WTC11 (cell line): ENCODE data around the gene ZFY. TPM values are rescaled to one million over a fixed set of nuclear protein-coding genes. Genes with fewer than 3 reads are reported as not detected.

ENCODE experiments used
- ATAC-seq: fragments of 200-7000 bp; cut with Tn5 transposase; 2 replicates; pipeline ENCODE4 v1.10.0; 2021; ENCODE audit warnings: mild to moderate bottlenecking, moderate library complexity
- CTCF ChIA-PET: fragments of 300-600 bp; sonication (Branson Sonifier 250); formaldehyde crosslinking; loops from one replicate; lab custom pipeline; 2021; ENCODE audit warnings: antibody characterized with exemption; lab: Charles Lee
- POLR2A ChIA-PET: fragments of 350-600 bp; sonication (Branson Sonifier 250); formaldehyde crosslinking; loops from one replicate; lab custom pipeline; 2021; ENCODE audit warnings: antibody characterized with exemption; lab: Charles Lee
- DNase-seq: peaks from one replicate; pipeline ENCODE4 v3.0.0; 2021; ENCODE audit warnings: low spot score
- H3K27ac Mint-ChIP-seq: 2 replicates; pipeline ENCODE4 v1.8.0; 2021; ENCODE audit warnings: mixed read lengths
- H3K27me3 Mint-ChIP-seq: 2 replicates; pipeline ENCODE4 v1.8.0; 2021; ENCODE audit warnings: low read depth, mild to moderate bottlenecking, moderate library complexity, mixed read lengths
- H3K36me3 Mint-ChIP-seq: 2 replicates; pipeline ENCODE4 v1.8.0; 2021; ENCODE audit warnings: mixed read lengths
- H3K4me1 Mint-ChIP-seq: 2 replicates; pipeline ENCODE4 v1.8.0; 2022; ENCODE audit warnings: mixed read lengths
- H3K4me3 Mint-ChIP-seq: 2 replicates; pipeline ENCODE4 v1.8.0; 2021; ENCODE audit warnings: mild to moderate bottlenecking, moderate library complexity, mixed read lengths
- H3K9me3 Mint-ChIP-seq: 2 replicates; pipeline ENCODE4 v1.8.0; 2021; ENCODE audit warnings: mixed read lengths
- CBFB ChIP-seq: sonication (generic); formaldehyde crosslinking; IDR thresholded peaks from 2 replicates; pipeline ENCODE4 v1.8.1; 2022; ENCODE audit warnings: mild to moderate bottlenecking, low read depth, missing genetic modification reagents
- ESRRA ChIP-seq: sonication (generic); formaldehyde crosslinking; IDR thresholded peaks from 2 replicates; pipeline ENCODE4 v1.8.1; 2022; ENCODE audit warnings: mild to moderate bottlenecking, missing genetic modification reagents, borderline replicate concordance
- FOXJ3 ChIP-seq: sonication (generic); formaldehyde crosslinking; IDR thresholded peaks from 2 replicates; pipeline ENCODE4 v1.9.0; 2021; ENCODE audit warnings: missing genetic modification reagents, mild to moderate bottlenecking, borderline replicate concordance
- SMAD3 ChIP-seq: sonication (generic); formaldehyde crosslinking; IDR thresholded peaks from 2 replicates; pipeline ENCODE4 v1.8.0; 2022; ENCODE audit warnings: missing genetic modification reagents, mild to moderate bottlenecking, borderline replicate concordance
- SOX15 ChIP-seq: fragments of 250-450 bp; sonication (Bioruptor Pico); IDR thresholded peaks from 2 replicates; pipeline ENCODE4 v1.9.0; 2021; ENCODE audit warnings: mild to moderate bottlenecking
- TCF7 ChIP-seq: sonication (generic); formaldehyde crosslinking; IDR thresholded peaks from 2 replicates; pipeline ENCODE4 v1.8.0; 2022; ENCODE audit warnings: mild to moderate bottlenecking, low read depth, missing genetic modification reagents, moderate library complexity
- TEAD1 ChIP-seq: sonication (generic); formaldehyde crosslinking; IDR thresholded peaks from 2 replicates; pipeline ENCODE4 v1.8.0; 2022; ENCODE audit warnings: mild to moderate bottlenecking, missing genetic modification reagents
- ZNF671 ChIP-seq: fragments of 250-450 bp; sonication (Bioruptor Pico); IDR thresholded peaks from 2 replicates; pipeline ENCODE4 v1.8.0; 2021; ENCODE audit warnings: mild to moderate bottlenecking
- total RNA-seq: library from RNA; stranded (reverse); gene quantifications from 3 replicates; pipeline ENCODE4 v1.2.3, GENCODE V29; 2021
- TF ChIP-seq, protein P1 (sequence below): sonication (generic); formaldehyde crosslinking; IDR thresholded peaks from 2 replicates; pipeline ENCODE4 v1.8.0; 2023; ENCODE audit warnings: mild to moderate bottlenecking, missing genetic modification reagents
- TF ChIP-seq, protein P2 (sequence below): sonication (generic); formaldehyde crosslinking; IDR thresholded peaks from 2 replicates; pipeline ENCODE4 v1.8.1; 2023; ENCODE audit warnings: mild to moderate bottlenecking, moderate library complexity, missing genetic modification reagents
- TF ChIP-seq, protein P3 (sequence below): sonication (generic); formaldehyde crosslinking; IDR thresholded peaks from 2 replicates; pipeline ENCODE4 v1.8.1; 2023; ENCODE audit warnings: mild to moderate bottlenecking, missing genetic modification reagents, moderate library complexity
- TF ChIP-seq, protein P4 (sequence below): sonication (generic); formaldehyde crosslinking; IDR thresholded peaks from 2 replicates; pipeline ENCODE4 v1.8.1; 2023; ENCODE audit warnings: mild to moderate bottlenecking, missing genetic modification reagents, borderline replicate concordance
- TF ChIP-seq, protein P5 (sequence below): sonication (generic); formaldehyde crosslinking; IDR thresholded peaks from 2 replicates; pipeline ENCODE4 v1.8.0; 2023; ENCODE audit warnings: missing genetic modification reagents, mild to moderate bottlenecking, borderline replicate concordance
- TF ChIP-seq, protein P6 (sequence below): sonication (generic); formaldehyde crosslinking; IDR thresholded peaks from 2 replicates; pipeline ENCODE4 v1.8.1; 2022; ENCODE audit warnings: low read depth, missing genetic modification reagents, borderline replicate concordance
- TF ChIP-seq, protein P7 (sequence below): sonication (generic); formaldehyde crosslinking; IDR thresholded peaks from 2 replicates; pipeline ENCODE4 v1.8.0; 2022; ENCODE audit warnings: mild to moderate bottlenecking, missing genetic modification reagents
- TF ChIP-seq, protein P8 (sequence below): sonication (generic); formaldehyde crosslinking; IDR thresholded peaks from 2 replicates; pipeline ENCODE4 v1.8.1; 2022; ENCODE audit warnings: missing genetic modification reagents, borderline replicate concordance

Gene ZFY
- total RNA-seq, 1 experiment from 2014 or later, result 6.0 TPM

DNA sequence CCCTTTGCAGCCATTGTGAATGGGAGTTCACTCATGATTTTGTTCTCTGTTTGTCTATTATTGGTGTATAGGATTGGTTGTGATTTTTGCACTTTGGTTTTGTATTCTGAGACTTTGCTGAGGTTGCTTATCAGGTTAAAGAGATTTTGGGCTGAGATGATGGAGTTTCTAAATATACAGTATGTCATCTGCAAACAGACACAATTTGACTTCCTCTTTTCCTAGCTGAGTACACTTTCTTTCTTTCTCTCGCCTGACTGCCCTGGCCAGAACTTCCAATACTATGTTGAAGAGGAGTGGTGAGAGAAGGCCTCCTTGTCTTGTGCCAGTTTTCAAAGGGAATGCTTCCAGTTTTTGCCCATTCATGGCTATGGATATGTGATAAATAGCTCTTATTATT lies 81.4 kb downstream of the ZFY start (continued):
- TF ChIP-seq, protein P1, sequence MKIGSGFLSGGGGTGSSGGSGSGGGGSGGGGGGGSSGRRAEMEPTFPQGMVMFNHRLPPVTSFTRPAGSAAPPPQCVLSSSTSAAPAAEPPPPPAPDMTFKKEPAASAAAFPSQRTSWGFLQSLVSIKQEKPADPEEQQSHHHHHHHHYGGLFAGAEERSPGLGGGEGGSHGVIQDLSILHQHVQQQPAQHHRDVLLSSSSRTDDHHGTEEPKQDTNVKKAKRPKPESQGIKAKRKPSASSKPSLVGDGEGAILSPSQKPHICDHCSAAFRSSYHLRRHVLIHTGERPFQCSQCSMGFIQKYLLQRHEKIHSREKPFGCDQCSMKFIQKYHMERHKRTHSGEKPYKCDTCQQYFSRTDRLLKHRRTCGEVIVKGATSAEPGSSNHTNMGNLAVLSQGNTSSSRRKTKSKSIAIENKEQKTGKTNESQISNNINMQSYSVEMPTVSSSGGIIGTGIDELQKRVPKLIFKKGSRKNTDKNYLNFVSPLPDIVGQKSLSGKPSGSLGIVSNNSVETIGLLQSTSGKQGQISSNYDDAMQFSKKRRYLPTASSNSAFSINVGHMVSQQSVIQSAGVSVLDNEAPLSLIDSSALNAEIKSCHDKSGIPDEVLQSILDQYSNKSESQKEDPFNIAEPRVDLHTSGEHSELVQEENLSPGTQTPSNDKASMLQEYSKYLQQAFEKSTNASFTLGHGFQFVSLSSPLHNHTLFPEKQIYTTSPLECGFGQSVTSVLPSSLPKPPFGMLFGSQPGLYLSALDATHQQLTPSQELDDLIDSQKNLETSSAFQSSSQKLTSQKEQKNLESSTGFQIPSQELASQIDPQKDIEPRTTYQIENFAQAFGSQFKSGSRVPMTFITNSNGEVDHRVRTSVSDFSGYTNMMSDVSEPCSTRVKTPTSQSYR, result no peak
- TF ChIP-seq, protein P2, sequence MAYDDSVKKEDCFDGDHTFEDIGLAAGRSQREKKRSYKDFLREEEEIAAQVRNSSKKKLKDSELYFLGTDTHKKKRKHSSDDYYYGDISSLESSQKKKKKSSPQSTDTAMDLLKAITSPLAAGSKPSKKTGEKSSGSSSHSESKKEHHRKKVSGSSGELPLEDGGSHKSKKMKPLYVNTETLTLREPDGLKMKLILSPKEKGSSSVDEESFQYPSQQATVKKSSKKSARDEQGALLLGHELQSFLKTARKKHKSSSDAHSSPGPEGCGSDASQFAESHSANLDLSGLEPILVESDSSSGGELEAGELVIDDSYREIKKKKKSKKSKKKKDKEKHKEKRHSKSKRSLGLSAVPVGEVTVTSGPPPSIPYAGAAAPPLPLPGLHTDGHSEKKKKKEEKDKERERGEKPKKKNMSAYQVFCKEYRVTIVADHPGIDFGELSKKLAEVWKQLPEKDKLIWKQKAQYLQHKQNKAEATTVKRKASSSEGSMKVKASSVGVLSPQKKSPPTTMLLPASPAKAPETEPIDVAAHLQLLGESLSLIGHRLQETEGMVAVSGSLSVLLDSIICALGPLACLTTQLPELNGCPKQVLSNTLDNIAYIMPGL, result no peak
- TF ChIP-seq TCF7 (no peak), TEAD1 (CRISPR knock-in tag) (no peak), ZNF671 (CRISPR knock-in tag) (no peak), ESRRA (CRISPR knock-in tag) (no peak), SOX15 (CRISPR knock-in tag) (no peak), SMAD3 (no peak), FOXJ3 (no peak)
- TF ChIP-seq, protein P3, sequence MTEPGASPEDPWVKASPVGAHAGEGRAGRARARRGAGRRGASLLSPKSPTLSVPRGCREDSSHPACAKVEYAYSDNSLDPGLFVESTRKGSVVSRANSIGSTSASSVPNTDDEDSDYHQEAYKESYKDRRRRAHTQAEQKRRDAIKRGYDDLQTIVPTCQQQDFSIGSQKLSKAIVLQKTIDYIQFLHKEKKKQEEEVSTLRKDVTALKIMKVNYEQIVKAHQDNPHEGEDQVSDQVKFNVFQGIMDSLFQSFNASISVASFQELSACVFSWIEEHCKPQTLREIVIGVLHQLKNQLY (CRISPR knock-in tag), result no peak
- TF ChIP-seq, protein P4, sequence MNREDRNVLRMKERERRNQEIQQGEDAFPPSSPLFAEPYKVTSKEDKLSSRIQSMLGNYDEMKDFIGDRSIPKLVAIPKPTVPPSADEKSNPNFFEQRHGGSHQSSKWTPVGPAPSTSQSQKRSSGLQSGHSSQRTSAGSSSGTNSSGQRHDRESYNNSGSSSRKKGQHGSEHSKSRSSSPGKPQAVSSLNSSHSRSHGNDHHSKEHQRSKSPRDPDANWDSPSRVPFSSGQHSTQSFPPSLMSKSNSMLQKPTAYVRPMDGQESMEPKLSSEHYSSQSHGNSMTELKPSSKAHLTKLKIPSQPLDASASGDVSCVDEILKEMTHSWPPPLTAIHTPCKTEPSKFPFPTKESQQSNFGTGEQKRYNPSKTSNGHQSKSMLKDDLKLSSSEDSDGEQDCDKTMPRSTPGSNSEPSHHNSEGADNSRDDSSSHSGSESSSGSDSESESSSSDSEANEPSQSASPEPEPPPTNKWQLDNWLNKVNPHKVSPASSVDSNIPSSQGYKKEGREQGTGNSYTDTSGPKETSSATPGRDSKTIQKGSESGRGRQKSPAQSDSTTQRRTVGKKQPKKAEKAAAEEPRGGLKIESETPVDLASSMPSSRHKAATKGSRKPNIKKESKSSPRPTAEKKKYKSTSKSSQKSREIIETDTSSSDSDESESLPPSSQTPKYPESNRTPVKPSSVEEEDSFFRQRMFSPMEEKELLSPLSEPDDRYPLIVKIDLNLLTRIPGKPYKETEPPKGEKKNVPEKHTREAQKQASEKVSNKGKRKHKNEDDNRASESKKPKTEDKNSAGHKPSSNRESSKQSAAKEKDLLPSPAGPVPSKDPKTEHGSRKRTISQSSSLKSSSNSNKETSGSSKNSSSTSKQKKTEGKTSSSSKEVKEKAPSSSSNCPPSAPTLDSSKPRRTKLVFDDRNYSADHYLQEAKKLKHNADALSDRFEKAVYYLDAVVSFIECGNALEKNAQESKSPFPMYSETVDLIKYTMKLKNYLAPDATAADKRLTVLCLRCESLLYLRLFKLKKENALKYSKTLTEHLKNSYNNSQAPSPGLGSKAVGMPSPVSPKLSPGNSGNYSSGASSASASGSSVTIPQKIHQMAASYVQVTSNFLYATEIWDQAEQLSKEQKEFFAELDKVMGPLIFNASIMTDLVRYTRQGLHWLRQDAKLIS (CRISPR knock-in tag), result no peak
- TF ChIP-seq, protein P5, sequence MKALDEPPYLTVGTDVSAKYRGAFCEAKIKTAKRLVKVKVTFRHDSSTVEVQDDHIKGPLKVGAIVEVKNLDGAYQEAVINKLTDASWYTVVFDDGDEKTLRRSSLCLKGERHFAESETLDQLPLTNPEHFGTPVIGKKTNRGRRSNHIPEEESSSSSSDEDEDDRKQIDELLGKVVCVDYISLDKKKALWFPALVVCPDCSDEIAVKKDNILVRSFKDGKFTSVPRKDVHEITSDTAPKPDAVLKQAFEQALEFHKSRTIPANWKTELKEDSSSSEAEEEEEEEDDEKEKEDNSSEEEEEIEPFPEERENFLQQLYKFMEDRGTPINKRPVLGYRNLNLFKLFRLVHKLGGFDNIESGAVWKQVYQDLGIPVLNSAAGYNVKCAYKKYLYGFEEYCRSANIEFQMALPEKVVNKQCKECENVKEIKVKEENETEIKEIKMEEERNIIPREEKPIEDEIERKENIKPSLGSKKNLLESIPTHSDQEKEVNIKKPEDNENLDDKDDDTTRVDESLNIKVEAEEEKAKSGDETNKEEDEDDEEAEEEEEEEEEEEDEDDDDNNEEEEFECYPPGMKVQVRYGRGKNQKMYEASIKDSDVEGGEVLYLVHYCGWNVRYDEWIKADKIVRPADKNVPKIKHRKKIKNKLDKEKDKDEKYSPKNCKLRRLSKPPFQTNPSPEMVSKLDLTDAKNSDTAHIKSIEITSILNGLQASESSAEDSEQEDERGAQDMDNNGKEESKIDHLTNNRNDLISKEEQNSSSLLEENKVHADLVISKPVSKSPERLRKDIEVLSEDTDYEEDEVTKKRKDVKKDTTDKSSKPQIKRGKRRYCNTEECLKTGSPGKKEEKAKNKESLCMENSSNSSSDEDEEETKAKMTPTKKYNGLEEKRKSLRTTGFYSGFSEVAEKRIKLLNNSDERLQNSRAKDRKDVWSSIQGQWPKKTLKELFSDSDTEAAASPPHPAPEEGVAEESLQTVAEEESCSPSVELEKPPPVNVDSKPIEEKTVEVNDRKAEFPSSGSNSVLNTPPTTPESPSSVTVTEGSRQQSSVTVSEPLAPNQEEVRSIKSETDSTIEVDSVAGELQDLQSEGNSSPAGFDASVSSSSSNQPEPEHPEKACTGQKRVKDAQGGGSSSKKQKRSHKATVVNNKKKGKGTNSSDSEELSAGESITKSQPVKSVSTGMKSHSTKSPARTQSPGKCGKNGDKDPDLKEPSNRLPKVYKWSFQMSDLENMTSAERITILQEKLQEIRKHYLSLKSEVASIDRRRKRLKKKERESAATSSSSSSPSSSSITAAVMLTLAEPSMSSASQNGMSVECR (CRISPR knock-in tag), result no peak
- TF ChIP-seq, all 79 proteins: peak for 0

DNA sequence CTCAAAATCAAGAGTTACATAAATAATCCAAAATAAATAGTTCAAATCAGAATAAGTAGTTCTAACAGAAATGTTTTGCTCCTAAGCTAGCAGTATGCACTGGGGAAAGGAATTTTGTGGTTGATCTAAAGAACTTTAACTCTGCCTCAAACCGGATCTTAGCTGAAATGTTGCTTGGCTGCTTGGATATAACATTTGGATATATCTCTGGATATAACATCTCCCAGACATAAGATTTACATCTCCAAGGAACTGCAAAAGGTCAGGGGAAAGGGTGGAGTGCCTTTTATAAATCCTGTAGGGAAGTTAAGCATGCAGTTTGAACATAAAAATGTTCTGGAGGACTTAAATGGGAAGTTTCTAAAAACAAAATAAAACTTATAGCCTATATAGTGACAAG lies 83.4 kb downstream of the ZFY start:
- Mint-ChIP-seq H3K36me3 (no peaks in the 10 kb centered on the region), H3K4me3 (no peak overlapping the region)
- TF ChIP-seq CBFB (CRISPR knock-in tag) (no peak), SMAD3 (no peak), ESRRA (CRISPR knock-in tag) (no peak)
- TF ChIP-seq, protein P6, sequence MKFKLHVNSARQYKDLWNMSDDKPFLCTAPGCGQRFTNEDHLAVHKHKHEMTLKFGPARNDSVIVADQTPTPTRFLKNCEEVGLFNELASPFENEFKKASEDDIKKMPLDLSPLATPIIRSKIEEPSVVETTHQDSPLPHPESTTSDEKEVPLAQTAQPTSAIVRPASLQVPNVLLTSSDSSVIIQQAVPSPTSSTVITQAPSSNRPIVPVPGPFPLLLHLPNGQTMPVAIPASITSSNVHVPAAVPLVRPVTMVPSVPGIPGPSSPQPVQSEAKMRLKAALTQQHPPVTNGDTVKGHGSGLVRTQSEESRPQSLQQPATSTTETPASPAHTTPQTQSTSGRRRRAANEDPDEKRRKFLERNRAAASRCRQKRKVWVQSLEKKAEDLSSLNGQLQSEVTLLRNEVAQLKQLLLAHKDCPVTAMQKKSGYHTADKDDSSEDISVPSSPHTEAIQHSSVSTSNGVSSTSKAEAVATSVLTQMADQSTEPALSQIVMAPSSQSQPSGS (CRISPR knock-in tag), result no peak
- TF ChIP-seq, protein P7, sequence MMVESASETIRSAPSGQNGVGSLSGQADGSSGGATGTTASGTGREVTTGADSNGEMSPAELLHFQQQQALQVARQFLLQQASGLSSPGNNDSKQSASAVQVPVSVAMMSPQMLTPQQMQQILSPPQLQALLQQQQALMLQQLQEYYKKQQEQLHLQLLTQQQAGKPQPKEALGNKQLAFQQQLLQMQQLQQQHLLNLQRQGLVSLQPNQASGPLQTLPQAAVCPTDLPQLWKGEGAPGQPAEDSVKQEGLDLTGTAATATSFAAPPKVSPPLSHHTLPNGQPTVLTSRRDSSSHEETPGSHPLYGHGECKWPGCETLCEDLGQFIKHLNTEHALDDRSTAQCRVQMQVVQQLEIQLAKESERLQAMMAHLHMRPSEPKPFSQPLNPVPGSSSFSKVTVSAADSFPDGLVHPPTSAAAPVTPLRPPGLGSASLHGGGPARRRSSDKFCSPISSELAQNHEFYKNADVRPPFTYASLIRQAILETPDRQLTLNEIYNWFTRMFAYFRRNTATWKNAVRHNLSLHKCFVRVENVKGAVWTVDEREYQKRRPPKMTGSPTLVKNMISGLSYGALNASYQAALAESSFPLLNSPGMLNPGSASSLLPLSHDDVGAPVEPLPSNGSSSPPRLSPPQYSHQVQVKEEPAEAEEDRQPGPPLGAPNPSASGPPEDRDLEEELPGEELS (CRISPR knock-in tag), result no peak
- TF ChIP-seq, protein P8, sequence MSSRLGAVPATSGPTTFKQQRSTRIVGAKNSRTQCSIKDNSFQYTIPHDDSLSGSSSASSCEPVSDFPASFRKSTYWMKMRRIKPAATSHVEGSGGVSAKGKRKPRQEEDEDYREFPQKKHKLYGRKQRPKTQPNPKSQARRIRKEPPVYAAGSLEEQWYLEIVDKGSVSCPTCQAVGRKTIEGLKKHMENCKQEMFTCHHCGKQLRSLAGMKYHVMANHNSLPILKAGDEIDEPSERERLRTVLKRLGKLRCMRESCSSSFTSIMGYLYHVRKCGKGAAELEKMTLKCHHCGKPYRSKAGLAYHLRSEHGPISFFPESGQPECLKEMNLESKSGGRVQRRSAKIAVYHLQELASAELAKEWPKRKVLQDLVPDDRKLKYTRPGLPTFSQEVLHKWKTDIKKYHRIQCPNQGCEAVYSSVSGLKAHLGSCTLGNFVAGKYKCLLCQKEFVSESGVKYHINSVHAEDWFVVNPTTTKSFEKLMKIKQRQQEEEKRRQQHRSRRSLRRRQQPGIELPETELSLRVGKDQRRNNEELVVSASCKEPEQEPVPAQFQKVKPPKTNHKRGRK (CRISPR knock-in tag), result no peak

More for the DNA sequence above, 83.4 kb downstream of the ZFY start:
- H3K9me3 Mint-ChIP-seq, result no peaks in the 10 kb centered on the region
- no peak overlapping the region for H3K27ac Mint-ChIP-seq
- no peak for DNase-seq
- no peak for ATAC-seq
- H3K4me1 Mint-ChIP-seq, result peaks cover 25% of the 10 kb centered on the region
- ChIA-PET POLR2A (no interaction called here), CTCF (no interaction called here)
- no peaks in the 10 kb centered on the region for H3K27me3 Mint-ChIP-seq
